ENCODE measurements around the gene PLET1.

Gene PLET1

DNA sequence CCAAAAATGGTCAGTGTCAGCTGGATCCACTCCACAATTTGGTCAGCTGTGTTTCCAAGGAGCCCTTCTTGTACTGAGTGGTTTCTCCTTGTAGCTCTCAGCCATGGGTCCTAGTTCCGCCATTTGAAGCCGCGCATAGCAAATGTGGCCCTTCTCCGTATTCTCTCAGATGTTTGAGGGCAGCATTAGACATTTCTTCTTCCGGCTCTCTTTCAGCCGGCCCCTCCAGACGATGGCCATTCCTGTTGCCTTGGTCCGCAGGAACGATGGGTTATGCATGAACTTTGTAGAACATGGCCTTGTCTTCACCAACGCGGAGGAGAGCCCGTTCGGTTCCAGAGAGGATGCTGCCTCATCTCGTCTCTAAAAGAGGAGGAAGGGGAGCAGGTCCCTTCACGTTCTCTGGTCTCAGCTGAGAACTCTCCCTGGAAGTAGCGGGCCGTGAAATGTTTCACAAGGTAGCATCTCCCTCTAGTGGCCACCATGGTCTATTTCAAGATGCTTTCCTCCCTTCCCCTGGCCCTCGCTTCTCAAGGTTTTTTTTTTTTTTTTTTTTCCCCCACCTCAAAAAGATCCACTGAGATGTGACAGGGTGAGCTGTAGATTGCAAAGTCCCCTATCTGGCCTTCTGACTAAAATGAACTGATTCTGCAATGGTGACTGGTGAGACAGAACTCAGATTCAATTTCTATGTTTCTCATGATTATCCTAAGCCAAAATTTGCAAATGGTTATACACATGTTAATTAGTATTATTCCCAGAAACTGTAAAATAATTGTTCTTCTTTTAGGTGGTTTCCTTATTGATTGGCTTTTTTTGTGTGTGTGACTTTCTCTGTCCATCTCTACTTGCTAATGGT is 19.8 kb upstream of the PLET1 start:
- FAIRE-seq, result peak; percentile 72

DNA sequence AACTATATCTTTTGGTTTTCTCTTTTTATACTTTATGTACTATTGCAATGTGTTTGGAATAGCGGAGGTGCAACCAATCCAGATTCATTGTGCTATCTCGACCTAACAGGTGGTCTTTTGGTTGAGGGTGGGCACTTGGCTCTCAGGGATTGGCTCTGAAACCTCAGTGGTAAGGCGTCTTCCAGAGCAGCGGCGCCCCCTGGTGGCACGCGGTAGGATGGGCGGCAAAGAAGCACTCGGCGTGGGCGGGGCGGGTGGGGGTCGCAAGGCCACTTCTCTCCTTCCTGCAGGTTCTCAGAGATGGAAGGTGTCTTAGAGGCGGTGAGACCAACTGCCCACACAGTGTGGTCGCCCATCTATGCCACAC is 19.2 kb upstream of the PLET1 start:
- FAIRE-seq, result no peak

DNA sequence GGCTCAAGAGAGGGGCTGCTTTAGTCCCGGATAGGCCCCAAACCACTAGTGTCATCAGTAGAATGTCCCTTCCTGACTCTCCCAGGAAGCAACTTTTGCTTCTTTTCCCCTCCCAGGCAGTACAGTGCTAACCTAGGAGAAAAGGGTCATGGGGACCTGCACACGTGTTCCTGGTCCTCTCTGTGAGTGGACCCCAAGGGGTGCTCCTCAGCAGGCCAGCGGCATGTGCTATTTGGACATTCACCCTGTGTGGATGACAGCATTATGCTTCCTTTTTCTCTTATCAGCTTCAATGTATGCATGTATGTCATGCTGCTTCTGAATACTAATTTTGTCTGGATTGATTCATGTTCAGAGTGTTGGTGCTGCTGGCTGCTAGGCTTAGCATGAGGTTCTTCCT is 18.1 kb upstream of the PLET1 start:
- FAIRE-seq, result no peak

DNA sequence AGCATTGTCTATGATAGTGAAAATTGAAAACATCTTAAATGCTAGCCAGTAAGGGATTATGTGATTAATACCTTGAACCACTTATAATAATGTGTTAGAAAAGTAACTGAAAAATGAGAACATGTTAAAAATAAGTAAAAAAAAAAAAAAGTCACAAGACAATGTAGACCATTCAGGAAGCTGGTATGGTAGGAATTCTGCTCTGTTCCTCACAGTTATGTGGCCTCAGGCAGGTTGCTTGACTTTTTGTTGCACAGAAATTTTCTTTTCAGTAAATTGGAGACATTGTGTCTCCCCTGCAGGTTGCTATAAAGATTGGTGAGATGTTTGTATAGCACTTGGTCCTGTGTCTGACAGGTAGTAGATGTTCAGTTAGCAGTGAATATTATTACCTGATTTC is 17.3 kb upstream of the PLET1 start:
- no peak for FAIRE-seq

DNA sequence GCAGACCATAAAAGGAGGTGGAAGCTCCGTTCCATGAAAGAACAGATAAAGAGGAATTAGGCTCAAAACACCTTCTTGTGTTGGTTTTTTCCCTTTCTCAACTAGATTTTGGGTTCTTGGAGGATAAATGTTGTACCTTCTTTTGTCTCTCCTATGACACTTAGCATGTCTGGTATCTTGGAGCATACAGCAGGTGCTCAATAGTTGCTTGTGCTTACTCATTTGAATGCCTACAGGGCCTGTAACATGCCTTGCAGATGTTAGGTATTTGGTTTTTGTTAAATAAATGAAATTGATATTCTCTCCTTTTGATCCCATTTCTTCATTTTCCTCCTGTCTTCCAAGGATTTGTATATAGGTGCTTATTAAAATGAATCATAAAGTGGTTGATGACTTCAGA is 16.4 kb upstream of the PLET1 start:
- FAIRE-seq, result no peak

DNA sequence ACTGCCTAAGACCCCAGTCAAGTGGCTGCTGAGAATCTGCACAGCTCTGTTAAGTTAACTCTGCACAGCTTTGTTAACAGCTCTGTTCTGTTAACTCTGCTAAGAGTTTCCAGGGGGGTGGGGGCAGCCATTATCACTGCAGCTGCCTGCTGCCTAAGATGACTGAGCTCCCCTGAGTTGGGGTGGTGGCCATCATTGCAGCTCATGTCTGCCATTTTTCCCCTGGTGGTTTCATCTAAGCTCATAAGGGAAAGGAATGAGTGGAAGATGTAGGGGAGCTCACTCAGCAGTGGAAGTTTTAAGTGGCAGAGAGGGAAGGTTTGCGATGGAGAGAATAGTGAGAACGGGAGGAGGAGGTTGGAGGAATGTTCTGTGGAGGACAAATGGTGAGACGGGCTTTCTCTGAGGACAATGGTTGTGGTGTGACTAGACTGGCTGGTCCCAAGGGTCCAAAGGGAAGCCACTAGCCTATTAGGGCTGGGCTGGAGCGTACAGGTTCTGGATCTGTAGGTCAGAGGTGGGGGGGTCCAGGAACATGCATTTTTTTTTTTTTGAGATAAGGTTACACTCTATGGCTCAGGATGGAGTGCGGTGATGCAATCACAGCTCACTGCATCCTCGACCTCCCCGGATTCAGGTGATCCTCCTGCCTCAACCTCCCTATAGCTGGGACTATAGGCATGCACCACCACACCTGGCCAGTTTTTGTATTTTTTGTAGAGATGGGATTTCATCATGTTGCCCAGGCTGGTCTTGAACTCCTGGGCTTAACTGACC is 13.5 kb upstream of the PLET1 start:
- no peak for FAIRE-seq

DNA sequence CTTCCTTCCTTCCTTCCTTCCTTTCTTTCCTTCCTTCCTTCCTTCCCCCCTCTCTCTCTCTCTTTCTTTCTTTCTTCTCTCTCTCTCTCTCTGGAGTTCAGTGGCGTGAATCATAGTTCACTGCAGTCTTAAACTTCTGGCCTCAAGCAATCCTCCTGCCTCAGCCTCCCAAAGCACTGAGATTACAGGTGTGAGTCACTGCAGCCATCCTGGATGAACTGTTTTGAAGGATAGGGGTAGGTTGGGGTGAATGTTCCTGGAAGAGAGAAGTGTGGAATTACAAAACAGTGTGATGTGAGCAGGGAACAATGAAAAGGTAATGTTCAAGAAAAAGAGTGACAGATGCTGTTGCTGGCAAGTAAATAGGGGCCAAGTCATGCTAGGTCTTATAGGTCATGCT is 12.4 kb upstream of the PLET1 start:
- no peak for FAIRE-seq

DNA sequence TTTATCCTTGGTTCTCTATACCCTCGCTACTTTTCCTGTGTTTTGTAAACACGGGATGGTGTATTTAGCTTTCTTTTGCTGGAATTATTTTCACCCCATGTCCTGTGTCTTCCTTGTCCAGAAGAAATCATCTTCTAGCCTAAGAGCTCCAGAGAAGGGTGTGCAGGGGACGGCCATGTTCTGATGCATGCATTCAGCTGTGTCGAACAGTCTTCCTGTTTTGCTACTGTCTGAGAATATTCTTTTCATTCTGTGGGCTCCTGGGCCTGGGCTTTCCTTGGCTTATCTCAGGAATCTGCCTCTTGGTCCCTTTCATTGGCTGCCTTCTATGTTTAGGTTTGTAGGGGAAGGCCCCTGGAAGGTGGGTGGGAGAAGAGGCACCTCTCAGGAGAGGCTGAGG is 10.6 kb upstream of the PLET1 start:
- no peak for FAIRE-seq

DNA sequence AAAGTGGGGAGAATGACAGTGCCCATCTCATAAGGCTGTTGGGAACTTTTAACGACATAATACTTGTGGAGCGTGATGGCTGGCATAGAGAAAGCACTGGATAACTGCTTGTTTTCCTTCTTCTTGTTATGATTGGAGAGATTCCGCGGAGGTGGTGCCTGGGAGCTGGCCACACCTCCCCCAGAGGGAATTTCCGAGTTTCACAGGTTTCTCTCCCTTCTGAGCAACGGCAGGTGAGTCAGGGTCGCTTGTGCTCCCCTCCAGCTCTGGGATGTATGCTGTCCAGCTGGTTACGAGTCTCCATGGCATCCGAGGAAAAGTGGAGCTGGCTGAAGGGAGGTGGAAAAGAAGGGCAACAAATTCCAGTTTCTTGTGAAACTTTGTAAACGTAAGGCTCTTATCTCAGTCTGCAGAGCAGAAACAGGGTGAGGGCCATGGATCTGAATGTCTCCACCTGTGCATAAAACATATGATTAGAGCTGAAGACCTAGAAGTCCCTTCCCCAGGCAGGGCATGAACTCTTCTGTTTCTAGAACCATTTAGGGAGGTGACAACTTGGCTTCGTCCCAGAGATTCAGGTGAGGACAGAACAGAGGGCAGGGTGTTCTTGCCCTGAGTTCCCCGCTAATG is 10.0 kb upstream of the PLET1 start:
- FAIRE-seq, result no peak

DNA sequence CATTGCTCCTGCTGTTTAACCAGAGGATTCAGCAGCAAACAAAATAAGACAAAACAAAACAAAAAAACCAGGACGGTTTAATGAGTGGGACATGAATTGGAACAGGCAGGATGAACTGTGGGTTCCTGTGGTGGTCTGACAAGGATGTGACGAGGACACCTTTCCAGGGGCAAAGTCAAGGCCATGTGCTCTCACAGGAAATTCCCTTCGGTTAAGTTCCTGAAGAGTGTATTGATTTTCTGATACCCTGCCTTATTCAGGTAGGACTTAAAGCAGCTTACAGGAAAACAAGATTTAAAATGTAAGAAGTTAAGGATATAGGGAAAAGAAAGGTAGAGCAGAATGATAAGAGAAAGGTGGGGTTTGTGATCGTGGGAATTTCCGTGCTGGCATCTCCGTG is 8.5 kb upstream of the PLET1 start:
- FAIRE-seq, result no peak

DNA sequence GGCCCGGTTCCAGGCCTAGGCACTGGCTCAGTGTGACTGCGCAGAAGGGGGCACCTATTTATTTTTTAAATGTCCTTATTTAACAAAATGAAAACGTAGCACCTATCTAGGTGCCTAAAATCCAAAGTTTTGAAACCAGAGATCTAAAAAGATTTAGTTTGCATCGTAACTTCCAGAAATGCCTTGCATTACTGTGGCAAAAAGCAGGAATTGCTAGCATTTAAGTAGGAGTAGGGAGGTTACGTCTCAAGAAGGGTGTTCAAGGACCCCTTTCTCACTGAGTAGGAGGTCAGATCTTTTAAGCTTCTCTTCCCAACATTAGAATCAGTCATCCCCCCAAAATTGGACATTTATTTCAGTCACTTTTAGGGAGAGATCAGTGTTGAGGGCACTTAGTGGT is 7.7 kb upstream of the PLET1 start:
- FAIRE-seq, result no peak

DNA sequence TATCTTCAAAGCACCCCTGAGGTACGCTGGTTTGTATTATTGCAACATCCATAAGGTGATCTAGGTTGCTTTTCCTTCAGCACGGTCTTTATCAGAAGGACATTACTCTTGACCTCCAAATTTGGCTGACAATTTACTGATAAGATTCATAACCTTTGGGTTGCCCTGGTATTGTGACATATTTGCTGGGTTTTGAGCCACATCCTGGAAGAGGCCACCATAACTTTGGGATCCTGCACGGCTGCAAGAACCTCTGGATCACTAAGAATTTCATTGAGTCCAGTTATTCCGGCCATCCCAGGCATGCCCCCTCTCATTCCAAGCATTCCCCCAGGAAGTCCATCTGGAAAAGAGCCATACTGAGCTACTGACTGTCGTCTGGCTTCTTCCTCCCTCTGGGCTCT is 6.5 kb upstream of the PLET1 start:
- no peak for FAIRE-seq

DNA sequence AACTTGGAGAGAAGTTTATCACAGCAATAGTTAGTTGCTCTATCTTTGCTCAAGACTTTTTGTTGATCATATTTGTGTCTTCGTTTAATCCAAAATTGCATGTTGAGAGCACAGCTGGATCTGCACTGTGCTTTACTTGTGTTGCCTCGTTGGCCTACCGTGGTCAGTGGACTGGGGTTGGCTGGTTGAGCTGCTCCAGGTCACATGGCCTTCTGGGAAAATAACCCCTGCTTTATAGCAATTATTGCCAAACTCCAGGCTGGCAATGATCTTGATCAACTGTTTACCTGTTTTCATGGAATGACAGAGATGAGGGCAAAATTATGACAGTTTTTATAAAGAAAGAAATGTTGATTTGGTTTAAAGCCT is 5.7 kb upstream of the PLET1 start:
- FAIRE-seq, result no peak

DNA sequence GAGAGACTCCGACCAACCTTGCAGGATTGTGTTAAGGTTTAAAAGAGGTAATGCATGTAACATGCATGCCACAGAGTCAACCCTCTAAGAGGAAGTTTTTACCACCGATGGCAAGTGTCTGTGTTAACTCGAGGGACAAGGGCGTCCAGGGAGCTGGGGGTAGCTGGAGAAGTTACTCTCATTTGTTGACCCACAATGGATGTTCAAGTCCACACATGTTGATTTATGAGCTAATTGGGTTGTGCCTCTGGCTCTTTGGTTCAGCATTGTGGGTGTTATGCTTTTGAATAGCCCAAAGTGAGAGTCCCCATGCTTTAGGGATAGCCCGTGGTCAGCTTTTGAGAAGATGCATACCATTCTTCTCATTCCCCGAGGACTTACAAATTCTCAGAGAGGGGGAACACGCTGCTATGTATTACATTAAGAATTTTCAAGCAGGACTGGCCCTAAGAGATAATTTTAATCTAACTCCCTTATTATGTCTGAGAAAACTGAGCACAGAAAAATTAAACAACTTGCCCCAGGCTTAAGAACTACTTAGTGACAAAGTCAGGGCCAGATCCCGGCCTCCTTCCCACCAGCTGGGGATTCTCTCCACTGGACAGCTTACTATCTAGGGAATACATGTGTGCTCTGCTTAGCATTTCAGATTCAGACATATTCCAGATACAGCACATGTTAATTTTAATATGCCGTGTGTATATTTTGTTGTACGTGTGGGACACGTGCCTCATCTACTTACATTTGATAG is 5.2 kb upstream of the PLET1 start:
- no peak for FAIRE-seq

DNA sequence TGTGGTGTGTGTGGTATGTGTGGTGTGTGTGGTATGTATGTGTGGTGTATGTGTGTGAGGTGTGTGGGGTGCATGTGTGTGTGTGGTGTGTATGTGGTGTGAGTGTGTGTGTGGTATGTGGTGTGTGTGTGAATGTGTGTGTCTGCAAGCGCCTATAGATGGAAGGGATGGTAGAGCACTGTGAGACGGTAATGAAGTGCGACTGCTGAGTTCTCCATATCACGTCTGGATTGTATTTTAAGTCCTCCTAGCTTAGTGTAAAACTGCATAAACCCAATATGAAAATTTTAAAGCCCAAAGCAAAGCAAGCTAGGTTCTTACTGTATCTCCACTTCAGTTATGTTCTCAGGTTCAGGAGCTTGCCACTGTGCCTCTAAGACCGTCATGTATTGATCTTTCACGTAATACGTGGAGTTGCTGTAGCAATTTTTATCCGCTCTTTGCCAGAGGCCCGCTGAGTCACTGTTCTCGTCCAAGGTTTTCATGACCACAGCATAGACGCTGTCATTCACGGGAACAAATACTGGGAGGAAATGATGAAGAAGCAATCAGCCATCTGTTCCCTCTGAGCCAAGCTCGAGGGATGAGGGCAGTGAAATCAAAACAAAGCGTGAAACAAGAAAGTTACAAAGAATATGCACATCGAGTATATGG is 5.5 kb downstream of the PLET1 start:
- no peak for FAIRE-seq

DNA sequence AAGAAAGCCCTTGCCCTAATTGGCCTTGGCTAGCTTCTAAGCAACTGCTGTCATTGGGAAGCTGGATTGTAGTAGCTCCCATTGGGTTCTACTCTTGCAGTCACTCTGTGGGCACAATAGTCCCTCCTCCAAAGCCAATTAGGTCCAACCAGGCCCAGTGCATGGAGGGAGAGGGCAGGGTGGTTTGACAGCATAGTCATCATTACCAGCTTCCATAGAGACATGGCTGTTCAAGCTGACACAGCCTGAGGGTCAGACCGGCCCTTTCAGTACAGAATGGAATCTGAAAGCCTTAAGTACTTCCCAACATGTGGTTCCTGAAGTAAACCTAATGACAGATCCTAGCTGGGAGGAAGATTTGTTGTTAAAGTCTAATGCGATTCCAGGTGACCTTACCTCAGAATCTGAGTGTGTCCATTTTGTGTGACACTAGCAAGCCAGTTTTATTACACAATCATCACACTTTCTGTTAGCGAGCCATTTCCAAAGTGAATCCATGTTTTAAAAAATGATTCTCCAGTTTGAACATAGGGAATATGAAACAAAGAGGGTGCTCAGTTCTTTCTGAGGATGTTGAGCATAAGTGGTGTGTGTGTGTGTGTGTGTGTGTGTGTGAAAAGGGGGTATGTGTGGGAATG is 6.9 kb downstream of the PLET1 start:
- no peak for FAIRE-seq

DNA sequence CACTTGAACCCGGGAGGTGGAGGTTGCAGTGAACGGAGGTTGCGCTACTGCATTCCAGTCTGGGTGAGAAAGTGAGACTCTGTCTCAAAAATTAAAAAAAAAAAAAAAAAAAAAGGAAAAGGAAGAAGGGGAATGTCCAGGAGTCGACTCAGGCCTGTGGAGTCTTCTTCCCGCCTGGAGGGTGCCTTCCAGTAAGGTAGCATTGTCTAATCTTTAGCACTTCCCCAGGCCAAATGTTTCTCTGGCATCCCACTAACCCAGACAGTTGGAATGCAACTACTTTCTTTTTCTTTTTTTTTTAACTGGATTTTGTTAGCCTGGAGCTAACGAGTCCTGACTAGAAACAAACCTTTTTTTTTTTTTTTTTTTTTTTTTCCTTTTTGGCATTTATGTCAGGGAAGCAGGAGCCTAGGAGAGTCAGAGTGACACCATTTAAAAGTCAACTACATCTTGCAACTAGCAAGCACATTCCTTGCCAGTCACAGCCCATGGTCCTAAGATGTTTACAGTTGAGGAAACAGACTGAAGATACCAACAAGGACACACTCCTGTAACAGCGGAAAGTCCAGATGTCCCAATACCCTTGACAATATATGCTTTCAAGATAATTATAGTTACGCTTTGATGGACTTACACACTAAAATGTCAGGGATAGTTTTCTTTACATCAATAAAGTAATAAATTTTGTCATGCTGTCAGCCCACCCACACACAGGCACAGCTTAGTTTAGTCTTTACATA is 10.6 kb downstream of the PLET1 start:
- FAIRE-seq, result no peak

DNA sequence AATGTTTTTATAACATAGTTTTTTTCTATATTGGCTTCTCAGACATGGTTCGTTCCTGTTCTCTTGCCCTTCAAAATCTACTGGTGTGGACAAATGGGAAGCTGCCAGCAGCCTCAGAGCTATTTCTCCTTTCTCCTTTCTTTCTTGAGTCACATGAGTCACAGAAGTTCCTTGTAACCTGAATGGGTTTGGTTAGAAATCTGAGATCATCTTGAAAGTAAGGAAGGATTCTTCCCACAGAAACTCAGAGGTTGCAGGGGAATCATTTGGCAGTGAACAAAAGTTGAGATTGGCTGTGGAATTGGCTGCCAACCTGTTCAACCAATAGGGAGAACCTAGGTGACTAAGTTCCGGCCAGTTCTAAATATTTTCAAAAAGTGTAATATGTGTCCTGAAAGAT is 12.5 kb downstream of the PLET1 start:
- FAIRE-seq, result no peak

DNA sequence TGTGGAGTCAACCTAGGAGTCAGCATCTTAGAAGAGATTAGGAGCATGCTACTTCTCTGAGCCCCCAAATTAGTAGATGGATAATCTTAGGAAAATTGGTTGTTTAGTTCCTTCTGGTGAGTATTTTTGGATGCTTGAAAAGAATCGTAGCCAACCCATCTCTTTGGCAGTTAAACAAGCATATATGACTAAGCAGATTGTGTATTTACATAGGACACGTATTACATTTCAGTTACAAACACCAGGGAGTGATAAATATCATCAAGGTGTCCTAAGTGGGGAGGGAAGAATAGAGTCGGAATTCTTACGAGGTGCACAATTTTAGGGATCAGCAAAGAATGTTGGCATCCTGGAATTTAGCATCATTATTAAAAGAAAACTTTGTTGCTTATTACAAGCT is 13.5 kb downstream of the PLET1 start:
- FAIRE-seq, result no peak

DNA sequence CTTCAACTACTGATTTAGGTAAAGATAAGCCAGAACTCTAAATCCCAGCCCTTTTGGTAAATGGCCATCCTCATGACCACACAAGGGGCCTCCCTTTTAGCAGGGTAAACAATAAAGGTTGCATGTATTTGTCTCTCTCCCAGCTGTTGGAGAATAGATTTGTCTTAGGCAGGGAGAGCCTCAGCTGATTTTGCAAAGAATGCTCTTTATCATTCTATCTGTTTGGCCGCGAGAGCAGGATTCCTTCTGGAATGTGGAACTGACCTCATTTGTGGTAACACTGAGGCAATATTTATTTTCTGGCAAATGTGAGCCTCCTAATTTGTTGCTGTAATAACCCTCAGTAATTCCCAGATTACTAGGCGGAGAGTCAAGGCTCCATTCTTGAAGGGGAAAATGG is 19.2 kb downstream of the PLET1 start:
- no peak for FAIRE-seq

DNA sequence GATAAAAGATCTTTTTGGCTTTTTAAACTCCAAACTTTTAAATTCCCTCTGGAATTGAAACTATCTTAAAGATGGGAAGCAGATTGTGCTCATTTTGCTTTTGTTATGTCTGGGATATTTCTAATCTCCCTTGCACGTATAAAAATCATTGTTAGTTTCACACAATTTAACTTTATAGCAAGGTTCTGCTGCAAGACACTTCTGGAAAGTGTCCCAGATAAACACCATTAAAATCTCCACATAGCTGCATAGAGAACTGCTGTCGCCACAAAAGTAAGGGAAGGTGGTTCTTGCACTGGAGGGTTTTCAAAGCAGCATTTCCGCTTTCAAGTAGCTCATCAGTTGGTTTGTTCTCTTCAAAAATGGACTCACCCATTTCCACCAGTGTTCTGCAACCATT is 22.6 kb downstream of the PLET1 start:
- no peak for FAIRE-seq

DNA sequence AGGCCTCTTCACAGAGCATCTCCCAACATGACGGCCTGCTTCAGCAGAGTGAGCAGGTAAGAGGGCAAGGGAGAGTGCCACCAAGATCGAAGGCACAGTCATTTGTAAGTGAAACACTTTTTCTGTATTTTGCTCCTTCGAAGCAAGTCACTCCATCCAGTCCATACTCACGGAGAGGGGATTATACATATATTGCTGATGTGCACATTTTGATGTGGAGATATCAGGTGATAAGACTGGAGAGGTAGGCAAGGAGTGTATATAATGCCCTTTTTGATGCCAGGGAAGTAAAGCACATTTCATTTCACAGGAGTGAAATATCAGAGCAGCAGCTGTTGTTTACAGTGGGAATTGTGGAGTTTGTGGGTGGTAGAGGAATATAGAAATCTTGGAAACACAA is 23.2 kb downstream of the PLET1 start:
- FAIRE-seq, result no peak

All from G401.6 (cell line).